Cerebellar nuclear complex (tissue), 1 donor: ENCODE data around the gene IKBKE.

Source experiments
- DNase-seq, 2 experiments: peaks; one replicate each; lab custom pipeline; 2025; lab: John Stamatoyannopoulos, UW

Gene IKBKE

GRCh38 chr1:206512058-206512850, 42.0 kb downstream of the IKBKE start:
- DNase-seq = no peak

- DNase-seq = no peak
Observed at GRCh38 chr1:206512851-206513180, 42.5 kb downstream of the IKBKE start.

- DNase-seq = no peak
Observed at GRCh38 chr1:206513312-206514111, 43.2 kb downstream of the IKBKE start.

GRCh38 chr1:206514813-206515387, 44.6 kb downstream of the IKBKE start:
- DNase-seq = no peak

GRCh38 chr1:206516728-206516990, 46.4 kb downstream of the IKBKE start:
- DNase-seq = no peak

GRCh38 chr1:206517784-206518183, 47.5 kb downstream of the IKBKE start:
- DNase-seq = no peak

- DNase-seq = no peak
Observed at GRCh38 chr1:206518206-206518605, 47.9 kb downstream of the IKBKE start.

GRCh38 chr1:206518743-206519142, 48.5 kb downstream of the IKBKE start:
- no peak for DNase-seq

GRCh38 chr1:206521127-206521526, 50.9 kb downstream of the IKBKE start:
- no peak for DNase-seq

GRCh38 chr1:206521694-206522402, 51.6 kb downstream of the IKBKE start:
- no peak for DNase-seq

- DNase-seq = no peak
Observed at GRCh38 chr1:206524739-206525364, 54.6 kb downstream of the IKBKE start.

GRCh38 chr1:206526064-206526911, 56.0 kb downstream of the IKBKE start:
- no peak for DNase-seq

GRCh38 chr1:206529425-206529824, 59.1 kb downstream of the IKBKE start:
- no peak for DNase-seq

- no peak for DNase-seq
Observed at GRCh38 chr1:206532368-206532767, 62.1 kb downstream of the IKBKE start.

- no peak for DNase-seq
Observed at GRCh38 chr1:206534552-206534951, 64.3 kb downstream of the IKBKE start.

- DNase-seq = no peak
Observed at GRCh38 chr1:206535853-206536188, 65.5 kb downstream of the IKBKE start.

- DNase-seq = no peak
Observed at GRCh38 chr1:206537141-206537540, 66.9 kb downstream of the IKBKE start.

- no peak for DNase-seq
Observed at GRCh38 chr1:206538086-206538770, 68.0 kb downstream of the IKBKE start.

GRCh38 chr1:206538901-206539640, 68.8 kb downstream of the IKBKE start:
- DNase-seq = no peak
